ENCODE data around the gene FPGS. TPM values are rescaled to one million over a fixed set of nuclear protein-coding genes. Genes with fewer than 3 reads are reported as not detected.

The FPGS gene
- total RNA-seq, 1 experiment from 2014 or later: 81.7 TPM

DNA sequence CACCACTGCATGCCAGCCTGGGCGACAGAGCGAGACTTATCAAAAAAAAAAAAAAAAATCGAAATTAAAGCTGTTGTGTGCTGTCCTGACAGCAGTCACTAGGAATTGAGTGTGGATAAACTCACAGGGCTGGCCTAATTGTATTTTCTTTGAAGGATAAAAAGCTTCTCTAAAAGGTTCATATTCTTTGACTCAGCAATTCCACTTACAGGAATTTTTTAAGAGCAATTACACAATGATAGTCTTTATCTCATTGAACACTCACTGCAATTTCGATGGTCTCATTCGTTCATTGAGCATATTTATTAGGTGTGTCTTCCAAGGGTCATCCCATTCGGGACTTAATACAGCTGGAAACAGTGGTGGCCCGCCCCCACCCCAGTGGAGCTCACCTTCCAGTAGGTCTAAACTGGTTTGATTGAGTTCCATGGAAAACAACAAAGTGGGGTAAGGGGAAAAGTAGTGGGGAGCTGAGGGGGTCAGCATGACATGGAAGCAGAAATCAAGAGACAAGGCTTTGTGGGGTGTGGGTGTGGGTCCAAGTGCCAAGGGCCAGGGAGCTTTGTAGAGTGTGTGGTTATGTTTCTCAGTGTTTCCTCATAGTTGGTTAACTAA lies 10.2 kb upstream of the FPGS start:
- no peaks in the 10 kb centered on the region for H3K27me3 Mint-ChIP-seq (ENCODE audit: low read depth)
- DNase-seq (ENCODE audit: low spot score) (no peak), ATAC-seq (no peak)
- no peaks in the 10 kb centered on the region for H3K9me3 Mint-ChIP-seq
- peak overlapping the region; percentile 90 for H3K27ac Mint-ChIP-seq
- CTCF ChIA-PET: interaction anchor here (1.1 to 1.8 kb wide), 6 partner anchors 10 to 77 kb away, joined by 3 to 13 read pairs (median 6); partner anchors contain the start of genes ENG and TOR2A
- H3K4me1 Mint-ChIP-seq: peaks cover 13% of the 10 kb centered on the region
- H3K36me3 Mint-ChIP-seq: peaks cover 41% of the 10 kb centered on the region
- TF ChIP-seq ZNF232 (CRISPR knock-in tag; IDR thresholded peaks at IDR 0.05): no peak
- no peak for TF ChIP-seq ATF1 (CRISPR knock-in tag; IDR thresholded peaks at IDR 0.05)
- no peak for TF ChIP-seq PRRX2 (CRISPR knock-in tag; IDR thresholded peaks at IDR 0.05)
- TF ChIP-seq ZNF317 (CRISPR knock-in tag; IDR thresholded peaks at IDR 0.05; ENCODE audit: borderline replicate concordance, low read depth): no peak
- TF ChIP-seq EMX1 (CRISPR knock-in tag; IDR thresholded peaks at IDR 0.05): no peak
- TF ChIP-seq FOXJ3 (CRISPR knock-in tag; IDR thresholded peaks at IDR 0.05; ENCODE audit: borderline replicate concordance): no peak
- no peak for TF ChIP-seq FOXP1 (CRISPR knock-in tag; IDR thresholded peaks at IDR 0.05; ENCODE audit: borderline replicate concordance)
- TF ChIP-seq NR2C2 (CRISPR knock-in tag; IDR thresholded peaks at IDR 0.05): no peak
- no peak overlapping the region for H3K4me3 Mint-ChIP-seq
- POLR2A ChIA-PET: interaction anchor here (0.5 to 1.3 kb wide), 7 partner anchors 8 to 314 kb away, joined by 3 to 16 read pairs (median 3); no protein-coding TSS in a partner anchor

DNA sequence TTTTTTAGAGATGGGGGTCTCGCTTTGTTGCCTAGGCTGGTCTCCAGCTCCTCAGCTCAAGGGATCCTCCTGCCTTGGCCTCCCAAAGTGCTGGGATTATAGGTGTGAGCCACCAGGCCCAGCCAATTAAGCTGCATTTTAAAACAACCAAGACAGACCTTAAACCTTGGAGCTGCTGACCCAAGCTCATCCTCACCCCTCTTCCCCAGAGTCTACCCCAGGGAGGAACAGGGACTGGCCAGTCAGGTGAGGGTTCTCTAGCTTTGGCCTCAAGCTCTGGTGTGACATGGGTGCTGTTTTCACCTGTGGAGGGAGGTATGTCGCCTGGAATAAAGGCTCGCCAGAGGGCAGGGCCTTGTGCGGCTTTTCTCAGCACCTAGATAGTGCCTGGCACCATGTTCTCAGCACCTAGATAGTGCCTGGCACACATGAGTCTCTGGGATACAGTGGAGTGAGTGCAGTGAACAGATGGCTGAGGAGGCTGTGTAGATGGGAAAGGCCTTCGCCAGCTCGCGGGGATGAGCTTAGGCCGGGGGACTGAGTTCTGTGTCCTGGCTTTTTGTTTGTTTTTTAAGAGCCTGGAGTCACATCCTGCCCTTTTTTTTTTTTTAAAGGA lies 9.5 kb upstream of the FPGS start:
- peaks cover 35% of the 10 kb centered on the region for H3K36me3 Mint-ChIP-seq
- CTCF ChIA-PET: interaction anchor here (0.6 to 1.8 kb wide), 7 partner anchors 9 to 76 kb away, joined by 3 to 13 read pairs (median 5); partner anchors contain the start of genes ENG and TOR2A
- H3K27me3 Mint-ChIP-seq (ENCODE audit: low read depth): no peaks in the 10 kb centered on the region
- H3K4me3 Mint-ChIP-seq: no peak overlapping the region
- ATAC-seq: no peak
- no peak for DNase-seq (ENCODE audit: low spot score)
- H3K4me1 Mint-ChIP-seq: peaks cover 9% of the 10 kb centered on the region
- H3K27ac Mint-ChIP-seq: peak overlapping the region; percentile 88
- POLR2A ChIA-PET: interaction anchor here (0.5 to 1.3 kb wide), 8 partner anchors 7 to 110 kb away, joined by 3 to 8 read pairs (median 3); no protein-coding TSS in a partner anchor
- H3K9me3 Mint-ChIP-seq: no peaks in the 10 kb centered on the region
- TF ChIP-seq, protein P1, sequence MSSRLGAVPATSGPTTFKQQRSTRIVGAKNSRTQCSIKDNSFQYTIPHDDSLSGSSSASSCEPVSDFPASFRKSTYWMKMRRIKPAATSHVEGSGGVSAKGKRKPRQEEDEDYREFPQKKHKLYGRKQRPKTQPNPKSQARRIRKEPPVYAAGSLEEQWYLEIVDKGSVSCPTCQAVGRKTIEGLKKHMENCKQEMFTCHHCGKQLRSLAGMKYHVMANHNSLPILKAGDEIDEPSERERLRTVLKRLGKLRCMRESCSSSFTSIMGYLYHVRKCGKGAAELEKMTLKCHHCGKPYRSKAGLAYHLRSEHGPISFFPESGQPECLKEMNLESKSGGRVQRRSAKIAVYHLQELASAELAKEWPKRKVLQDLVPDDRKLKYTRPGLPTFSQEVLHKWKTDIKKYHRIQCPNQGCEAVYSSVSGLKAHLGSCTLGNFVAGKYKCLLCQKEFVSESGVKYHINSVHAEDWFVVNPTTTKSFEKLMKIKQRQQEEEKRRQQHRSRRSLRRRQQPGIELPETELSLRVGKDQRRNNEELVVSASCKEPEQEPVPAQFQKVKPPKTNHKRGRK (CRISPR knock-in tag; IDR thresholded peaks at IDR 0.05; ENCODE audit: borderline replicate concordance): no peak
- TF ChIP-seq, protein P2, sequence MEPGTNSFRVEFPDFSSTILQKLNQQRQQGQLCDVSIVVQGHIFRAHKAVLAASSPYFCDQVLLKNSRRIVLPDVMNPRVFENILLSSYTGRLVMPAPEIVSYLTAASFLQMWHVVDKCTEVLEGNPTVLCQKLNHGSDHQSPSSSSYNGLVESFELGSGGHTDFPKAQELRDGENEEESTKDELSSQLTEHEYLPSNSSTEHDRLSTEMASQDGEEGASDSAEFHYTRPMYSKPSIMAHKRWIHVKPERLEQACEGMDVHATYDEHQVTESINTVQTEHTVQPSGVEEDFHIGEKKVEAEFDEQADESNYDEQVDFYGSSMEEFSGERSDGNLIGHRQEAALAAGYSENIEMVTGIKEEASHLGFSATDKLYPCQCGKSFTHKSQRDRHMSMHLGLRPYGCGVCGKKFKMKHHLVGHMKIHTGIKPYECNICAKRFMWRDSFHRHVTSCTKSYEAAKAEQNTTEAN (CRISPR knock-in tag; IDR thresholded peaks at IDR 0.05): no peak
- TF ChIP-seq ZNF317 (CRISPR knock-in tag; IDR thresholded peaks at IDR 0.05; ENCODE audit: borderline replicate concordance, low read depth) (no peak), ZNF263 (CRISPR knock-in tag; IDR thresholded peaks at IDR 0.05; ENCODE audit: low read depth) (no peak), STAT6 (CRISPR knock-in tag; conservative IDR thresholded peaks at IDR 0.05; ENCODE audit: low read depth) (no peak), SMAD4 (CRISPR knock-in tag; IDR thresholded peaks at IDR 0.05) (no peak), CREB1 (CRISPR knock-in tag; IDR thresholded peaks at IDR 0.05) (no peak), ATF2 (CRISPR knock-in tag; IDR thresholded peaks at IDR 0.05; ENCODE audit: borderline replicate concordance, low read depth) (no peak), ARID4B (CRISPR knock-in tag; IDR thresholded peaks at IDR 0.05; ENCODE audit: borderline replicate concordance) (no peak), JAZF1 (CRISPR knock-in tag; IDR thresholded peaks at IDR 0.05) (no peak), FOXP1 (CRISPR knock-in tag; IDR thresholded peaks at IDR 0.05; ENCODE audit: borderline replicate concordance) (no peak), ZSCAN18 (CRISPR knock-in tag; IDR thresholded peaks at IDR 0.05) (no peak)
- TF ChIP-seq, protein P3, sequence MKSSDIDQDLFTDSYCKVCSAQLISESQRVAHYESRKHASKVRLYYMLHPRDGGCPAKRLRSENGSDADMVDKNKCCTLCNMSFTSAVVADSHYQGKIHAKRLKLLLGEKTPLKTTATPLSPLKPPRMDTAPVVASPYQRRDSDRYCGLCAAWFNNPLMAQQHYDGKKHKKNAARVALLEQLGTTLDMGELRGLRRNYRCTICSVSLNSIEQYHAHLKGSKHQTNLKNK (CRISPR knock-in tag; IDR thresholded peaks at IDR 0.05): no peak

All from WTC11 (cell line).